Keratinocyte (primary cell): ENCODE data around the gene CISH. TPM values are rescaled to one million over a fixed set of nuclear protein-coding genes. Genes with fewer than 3 reads are reported as not detected.
A peak's percentile ranks its signal among the peaks of the same experiment; 100 is the strongest.

Experiments
- DNase-seq: peaks from one replicate; pipeline ENCODE4 v3.0.0-alpha.2; 2011; ENCODE audit warnings: low read depth, missing footprints, low spot score
- FAIRE-seq: peaks from 2 replicates; lab custom pipeline; 2011; peaks lifted over from hg19 to GRCh38; lab: Jason Lieb, UNC
- H2AFZ ChIP-seq: 2 replicates; pipeline ENCODE4 v1.6.0; 2012; ENCODE audit warnings: low read length, control low read depth, inconsistent platforms; ENCODE audit not compliant: control insufficient read depth
- H3K27ac ChIP-seq: 2 replicates; pipeline ENCODE4 v1.5.1; 2011; ENCODE audit warnings: low read length; ENCODE audit not compliant: control insufficient read depth, insufficient read depth
- H3K27me3 ChIP-seq: 3 replicates; pipeline ENCODE4 v1.6.0; 2011; ENCODE audit warnings: low read length; ENCODE audit not compliant: control insufficient read depth, insufficient read depth; ENCODE audit errors: extremely low read depth
- H3K36me3 ChIP-seq, 2 experiments: 2 replicates in 1 of 2; 3 replicates in 1 of 2; pipeline ENCODE4 v1.5.1; 2011; ENCODE audit warnings: low read length in 2 of 2, mild to moderate bottlenecking in 1 of 2; ENCODE audit not compliant: control insufficient read depth in 2 of 2, insufficient read depth in 2 of 2; ENCODE audit errors: extremely low read depth in 1 of 2
- H3K4me1 ChIP-seq: 3 replicates; pipeline ENCODE4 v1.5.1; 2011; ENCODE audit warnings: low read length; ENCODE audit not compliant: control insufficient read depth, insufficient read depth; ENCODE audit errors: extremely low read depth
- H3K4me2 ChIP-seq: 3 replicates; pipeline ENCODE4 v1.6.0; 2011; ENCODE audit warnings: low read depth, low read length; ENCODE audit not compliant: control insufficient read depth, insufficient read depth; ENCODE audit errors: extremely low read depth
- H3K4me3 ChIP-seq, 3 experiments: fragments of 200-600 bp in 1 of 3; sonication (generic) in 1 of 3; 2 replicates in 2 of 3; 3 replicates in 1 of 3; pipeline ENCODE4 v1.5.1; 2011 to 2016; ENCODE audit warnings: low read length in 3 of 3, mild to moderate bottlenecking in 3 of 3, control low read depth in 2 of 3, inconsistent platforms in 1 of 3, low read depth in 1 of 3, mixed read lengths in 1 of 3, mixed run types in 1 of 3, moderate library complexity in 1 of 3; ENCODE audit not compliant: control insufficient read depth in 2 of 3, insufficient read depth in 2 of 3; ENCODE audit errors: extremely low read depth in 1 of 3
- H3K79me2 ChIP-seq: 2 replicates; pipeline ENCODE4 v1.6.0; 2012; ENCODE audit warnings: low read length; ENCODE audit not compliant: control insufficient read depth, insufficient read depth
- H3K9ac ChIP-seq: 3 replicates; pipeline ENCODE4 v1.6.0; 2011; ENCODE audit warnings: low read length; ENCODE audit not compliant: control insufficient read depth, insufficient read depth; ENCODE audit errors: extremely low read depth
- H3K9me1 ChIP-seq: 3 replicates; pipeline ENCODE4 v1.6.0; 2011; ENCODE audit warnings: low read length; ENCODE audit not compliant: control insufficient read depth, insufficient read depth; ENCODE audit errors: extremely low read depth
- H3K9me3 ChIP-seq: 2 replicates; pipeline ENCODE4 v1.5.1; 2012; ENCODE audit warnings: low read depth, low read length; ENCODE audit not compliant: control insufficient read depth
- H4K20me1 ChIP-seq: 3 replicates; pipeline ENCODE4 v1.6.0; 2011; ENCODE audit warnings: low read length; ENCODE audit not compliant: control insufficient read depth, insufficient read depth; ENCODE audit errors: extremely low read depth
- EZH2 ChIP-seq: IDR thresholded peaks from one replicate; pipeline ENCODE4 v1.6.1; 2012; ENCODE audit warnings: inconsistent platforms, mild to moderate bottlenecking, low read length, moderate library complexity
- dilution Hi-C: fragments of 300-500 bp; cut with MboI; formaldehyde crosslinking; loops from one replicate; pipeline ENCODE4 v1.7.0; 2020; ENCODE audit warnings: low sequenced_read_pairs; ENCODE audit not compliant: extremely low pct_ligation_motif_present
- polyA plus RNA-seq, 5 experiments: library from polyadenylated mRNA; depleted of rRNA in 3 of 5; stranded (reverse) in 3 of 5; stranded (forward) in 1 of 5; unstranded in 1 of 5; fragments of >200 nt; gene quantifications; 1 replicate in 1 of 5; 2 replicates in 3 of 5; 3 replicates in 1 of 5; pipeline versions ENCODE4 v1.2.1 to v1.2.3, GENCODE V29; 2011 to 2012; ENCODE audit warnings: missing spikeins in 2 of 5, low read depth in 1 of 5, low replicate concordance in 1 of 5
- TF ChIP-seq, protein P1 (sequence below), 3 experiments: IDR thresholded peaks in 1 of 3; conservative IDR thresholded peaks in 1 of 3; optimal IDR thresholded peaks in 1 of 3; 2 replicates in 2 of 3; 3 replicates in 1 of 3; pipeline versions ENCODE3 to v1.5.1; 2011; ENCODE audit warnings: low read length in 3 of 3, mild to moderate bottlenecking in 3 of 3, moderate library complexity in 2 of 3, control low read depth in 1 of 3, inconsistent platforms in 1 of 3; ENCODE audit not compliant: insufficient read depth in 2 of 3; ENCODE audit errors: extremely low read depth in 1 of 3

The CISH gene
- polyA plus RNA-seq, 1 donor (not counting 4 experiments of a cell fraction or from before 2014, with no cell fraction given): 1.8 TPM

DNA sequence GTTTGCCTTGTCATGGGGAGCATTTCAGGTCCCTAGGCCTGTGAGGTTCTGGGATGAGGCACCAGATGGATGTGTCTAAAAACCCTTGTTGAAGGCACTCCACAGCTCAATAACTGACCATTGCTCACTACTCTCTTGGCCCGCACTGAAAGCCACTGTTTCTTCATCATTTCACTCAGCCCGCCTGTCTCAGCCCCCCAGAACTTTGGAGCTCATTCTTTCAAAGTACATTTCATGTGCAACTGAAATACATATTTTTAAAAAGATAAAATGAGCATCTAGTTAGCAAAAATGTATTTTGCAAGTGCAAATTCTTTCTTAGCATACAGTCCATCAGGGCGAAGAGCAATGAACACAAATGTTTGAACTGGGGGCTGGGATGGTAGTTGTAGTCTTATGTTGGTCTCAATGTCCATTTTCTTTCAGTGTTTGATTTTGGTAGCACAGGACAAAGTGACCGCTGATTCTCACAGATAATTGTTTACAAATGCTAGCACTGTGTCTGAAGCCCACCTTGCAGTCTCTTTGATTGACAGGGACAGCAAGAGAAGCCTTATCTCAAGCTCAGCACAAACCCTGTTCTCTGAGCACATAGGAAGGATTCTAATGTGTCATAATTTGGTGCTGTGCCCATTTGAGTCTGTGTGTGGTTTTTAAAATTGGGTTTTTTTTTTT, 22.7 kb downstream of the CISH start:
- Histone ChIP-seq H3K4me2 (no peak overlapping the region), H3K9me3 (no peaks in the 10 kb centered on the region), H3K9me1 (no peaks in the 10 kb centered on the region), H4K20me1 (no peaks in the 10 kb centered on the region), H3K79me2 (no peaks in the 10 kb centered on the region), H2AFZ (no peak overlapping the region), H3K36me3 (peaks cover 0 to 2% of the 10 kb centered on the region in 2 experiments), H3K4me3 (no peak overlapping the region), H3K27ac (no peak overlapping the region), H3K4me1 (peaks cover 30% of the 10 kb centered on the region), H3K27me3 (no peaks in the 10 kb centered on the region), H3K9ac (no peak overlapping the region)
- TF ChIP-seq EZH2: no peak
- TF ChIP-seq, protein P1, sequence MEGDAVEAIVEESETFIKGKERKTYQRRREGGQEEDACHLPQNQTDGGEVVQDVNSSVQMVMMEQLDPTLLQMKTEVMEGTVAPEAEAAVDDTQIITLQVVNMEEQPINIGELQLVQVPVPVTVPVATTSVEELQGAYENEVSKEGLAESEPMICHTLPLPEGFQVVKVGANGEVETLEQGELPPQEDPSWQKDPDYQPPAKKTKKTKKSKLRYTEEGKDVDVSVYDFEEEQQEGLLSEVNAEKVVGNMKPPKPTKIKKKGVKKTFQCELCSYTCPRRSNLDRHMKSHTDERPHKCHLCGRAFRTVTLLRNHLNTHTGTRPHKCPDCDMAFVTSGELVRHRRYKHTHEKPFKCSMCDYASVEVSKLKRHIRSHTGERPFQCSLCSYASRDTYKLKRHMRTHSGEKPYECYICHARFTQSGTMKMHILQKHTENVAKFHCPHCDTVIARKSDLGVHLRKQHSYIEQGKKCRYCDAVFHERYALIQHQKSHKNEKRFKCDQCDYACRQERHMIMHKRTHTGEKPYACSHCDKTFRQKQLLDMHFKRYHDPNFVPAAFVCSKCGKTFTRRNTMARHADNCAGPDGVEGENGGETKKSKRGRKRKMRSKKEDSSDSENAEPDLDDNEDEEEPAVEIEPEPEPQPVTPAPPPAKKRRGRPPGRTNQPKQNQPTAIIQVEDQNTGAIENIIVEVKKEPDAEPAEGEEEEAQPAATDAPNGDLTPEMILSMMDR (optimal IDR thresholded peaks at IDR 0.05 in 1 of 3, IDR thresholded peaks at IDR 0.05 in 1 of 3, conservative IDR thresholded peaks at IDR 0.05 in 1 of 3; ENCODE audit: extremely low read depth in 1 of 3, insufficient read depth in 2 of 3, low read length in 3 of 3): no peak
- DNase-seq (no peak), FAIRE-seq (peak; percentile 34)
- dilution Hi-C loops: no loop called here

DNA sequence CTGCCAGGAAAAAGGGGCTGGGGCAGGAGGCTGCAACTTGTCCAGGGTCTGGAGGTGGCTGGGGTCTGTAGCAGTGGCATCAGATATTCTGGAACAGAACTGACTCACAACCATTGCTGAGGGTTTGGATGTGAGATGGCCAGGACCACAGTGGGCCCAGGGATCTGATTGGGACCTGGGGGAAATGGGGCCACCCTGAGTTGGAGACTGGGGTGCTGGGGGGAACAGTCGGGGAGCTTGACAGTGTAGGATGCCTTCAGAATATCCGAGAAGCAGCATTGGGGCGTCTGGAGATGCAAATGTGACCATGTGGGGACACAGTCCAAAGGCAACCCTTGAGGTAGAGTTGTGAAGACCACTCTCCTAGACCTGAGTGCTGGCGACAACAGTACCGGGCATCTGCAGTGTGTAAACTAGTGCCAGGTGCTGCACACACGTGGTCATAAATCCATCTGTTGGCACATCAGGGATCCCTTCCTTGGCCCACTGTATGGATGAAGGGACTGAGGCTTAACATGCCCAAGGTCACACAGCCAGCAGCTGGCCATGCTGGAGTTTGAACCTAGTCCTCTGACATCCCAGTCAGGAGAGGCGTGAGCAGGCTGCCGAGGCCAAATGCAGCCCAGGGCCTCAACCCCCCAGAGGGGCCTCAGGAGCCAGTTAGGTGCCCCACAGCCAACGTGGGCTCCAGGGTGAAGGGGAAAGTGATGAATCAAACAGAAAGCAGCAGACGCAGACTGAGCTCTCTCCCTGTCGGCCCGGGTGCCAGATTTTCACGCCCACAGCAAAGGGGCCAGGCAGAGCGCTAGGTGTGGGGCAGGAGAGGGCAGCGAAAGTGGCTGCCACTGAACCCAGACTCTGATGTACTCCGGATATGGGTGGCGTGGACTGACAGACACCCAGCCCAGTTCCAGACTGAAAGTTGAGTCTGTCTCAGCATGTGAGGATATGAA, 23.5 kb downstream of the CISH start:
- Histone ChIP-seq H3K9me3 (no peaks in the 10 kb centered on the region), H3K27me3 (no peaks in the 10 kb centered on the region), H3K4me2 (no peak overlapping the region), H3K4me1 (peaks cover 30% of the 10 kb centered on the region), H3K9me1 (no peaks in the 10 kb centered on the region), H2AFZ (no peak overlapping the region), H3K9ac (no peak overlapping the region), H3K36me3 (peaks cover 0 to 4% of the 10 kb centered on the region in 2 experiments), H3K4me3 (no peak overlapping the region), H4K20me1 (no peaks in the 10 kb centered on the region), H3K27ac (no peak overlapping the region), H3K79me2 (no peaks in the 10 kb centered on the region)
- DNase-seq (no peak), FAIRE-seq (no peak)
- TF ChIP-seq, protein P1 (optimal IDR thresholded peaks at IDR 0.05 in 1 of 3, IDR thresholded peaks at IDR 0.05 in 1 of 3, conservative IDR thresholded peaks at IDR 0.05 in 1 of 3; ENCODE audit: extremely low read depth in 1 of 3, insufficient read depth in 2 of 3, low read length in 3 of 3): no peak
- TF ChIP-seq EZH2: no peak
- dilution Hi-C loops: no loop called here
